Mesenchymal stem cell (in vitro differentiated cells and primary cell): Measurements from ENCODE around the gene POU6F1.
"Not testable (repeated sequence)": the region's sequence is repeated elsewhere in the genome, so short reads cannot be mapped to it uniquely, and the experiment has no call there.

Source experiments
- DNase-seq: peaks from one replicate; pipeline ENCODE4 v3.0.0-alpha.2; 2013
- H2AFZ ChIP-seq: one replicate; pipeline ENCODE4 v1.6.1; 2013; ENCODE audit warnings: low read depth, mild to moderate bottlenecking, control low read depth, inconsistent platforms, low read length, moderate library complexity
- H2AK5ac ChIP-seq: 2 replicates; pipeline ENCODE4 v1.6.1; 2013; ENCODE audit warnings: low read length, moderate library complexity, mild to moderate bottlenecking, inconsistent platforms; ENCODE audit not compliant: severe bottlenecking
- H2BK120ac ChIP-seq: one replicate; pipeline ENCODE4 v1.6.1; 2013; ENCODE audit warnings: low read depth, mild to moderate bottlenecking, inconsistent platforms, low read length, moderate library complexity
- H2BK12ac ChIP-seq, 2 experiments: one replicate each; pipeline ENCODE4 v1.6.1; 2013; ENCODE audit warnings: inconsistent platforms in 2 of 2, low read length in 2 of 2, mild to moderate bottlenecking in 2 of 2, moderate library complexity in 2 of 2, control low read depth in 1 of 2
- H2BK15ac ChIP-seq: one replicate; pipeline ENCODE4 v1.6.1; 2013; ENCODE audit warnings: mild to moderate bottlenecking, low read depth, inconsistent platforms; ENCODE audit not compliant: poor library complexity, severe bottlenecking
- H2BK5ac ChIP-seq: 2 replicates; pipeline ENCODE4 v1.6.1; 2013; ENCODE audit warnings: low read depth, mild to moderate bottlenecking, low read length, control low read depth, inconsistent platforms; ENCODE audit not compliant: poor library complexity, severe bottlenecking
- H3K14ac ChIP-seq, 2 experiments: one replicate each; pipeline ENCODE4 v1.6.1; 2013; ENCODE audit warnings: inconsistent platforms in 2 of 2, low read length in 2 of 2, control low read depth in 1 of 2, mild to moderate bottlenecking in 1 of 2, moderate library complexity in 1 of 2
- H3K18ac ChIP-seq, 2 experiments: one replicate each; pipeline ENCODE4 v1.6.1; 2013; ENCODE audit warnings: inconsistent platforms in 2 of 2, low read length in 2 of 2, control low read depth in 1 of 2, low read depth in 1 of 2, mild to moderate bottlenecking in 1 of 2
- H3K23ac ChIP-seq, 2 experiments: one replicate each; pipeline ENCODE4 v1.6.1; 2013; ENCODE audit warnings: inconsistent platforms in 2 of 2, low read length in 2 of 2, mild to moderate bottlenecking in 2 of 2, moderate library complexity in 2 of 2, control low read depth in 1 of 2
- H3K27ac ChIP-seq: 2 replicates; pipeline ENCODE4 v1.5.1; 2013; ENCODE audit warnings: mild to moderate bottlenecking, moderate library complexity, low read length, control low read depth, inconsistent platforms; ENCODE audit not compliant: poor library complexity, severe bottlenecking
- H3K27me3 ChIP-seq, 2 experiments: 2 replicates each; pipeline versions ENCODE4 v1.6.1 to v1.7.0; 2013; ENCODE audit warnings: low read length in 2 of 2, mild to moderate bottlenecking in 2 of 2, moderate library complexity in 2 of 2, control low read depth in 1 of 2, inconsistent platforms in 1 of 2; ENCODE audit not compliant: control insufficient read depth in 1 of 2, insufficient read depth in 1 of 2
- H3K36me3 ChIP-seq, 2 experiments: 2 replicates each; pipeline versions ENCODE4 v1.6.1 to v1.7.0; 2013; ENCODE audit warnings: low read length in 2 of 2, control low read depth in 1 of 2, inconsistent platforms in 1 of 2, low read depth in 1 of 2, mild to moderate bottlenecking in 1 of 2; ENCODE audit not compliant: insufficient read depth in 2 of 2, control insufficient read depth in 1 of 2
- H3K4ac ChIP-seq, 2 experiments: one replicate each; pipeline ENCODE4 v1.6.1; 2013; ENCODE audit warnings: inconsistent platforms in 2 of 2, low read length in 2 of 2, mild to moderate bottlenecking in 2 of 2, moderate library complexity in 2 of 2, control low read depth in 1 of 2, low read depth in 1 of 2
- H3K4me1 ChIP-seq: 2 replicates; pipeline ENCODE4 v1.6.1; 2013; ENCODE audit warnings: low read depth, low read length, control low read depth; ENCODE audit not compliant: control insufficient read depth, insufficient read depth
- H3K4me2 ChIP-seq: 2 replicates; pipeline ENCODE4 v1.6.1; 2013; ENCODE audit warnings: low read length, mild to moderate bottlenecking, inconsistent platforms; ENCODE audit not compliant: poor library complexity, severe bottlenecking
- H3K4me3 ChIP-seq, 2 experiments: 2 replicates each; pipeline versions ENCODE4 v1.5.1 to v1.7.0; 2013; ENCODE audit warnings: low read length in 2 of 2, mild to moderate bottlenecking in 2 of 2, control low read depth in 1 of 2, low read depth in 1 of 2; ENCODE audit not compliant: insufficient read depth in 1 of 2
- H3K79me1 ChIP-seq: replicated peaks from 2 replicates; pipeline ENCODE4 v1.6.1; 2013; ENCODE audit warnings: mild to moderate bottlenecking, control low read depth, low read length, inconsistent platforms; ENCODE audit not compliant: poor library complexity, severe bottlenecking
- H3K9ac ChIP-seq: 2 replicates; pipeline ENCODE4 v1.7.0; 2013; ENCODE audit warnings: mild to moderate bottlenecking, low read length, moderate library complexity
- H3K9me3 ChIP-seq: 2 replicates; pipeline ENCODE4 v1.7.0; 2013; ENCODE audit warnings: mild to moderate bottlenecking, low read length; ENCODE audit not compliant: control insufficient read depth
- H4K8ac ChIP-seq: one replicate; pipeline ENCODE4 v1.6.1; 2013; ENCODE audit warnings: inconsistent platforms, mild to moderate bottlenecking, low read length, moderate library complexity
- H4K91ac ChIP-seq: one replicate; pipeline ENCODE4 v1.6.1; 2013; ENCODE audit warnings: mild to moderate bottlenecking, low read length, inconsistent platforms
- WGBS: methylation state at CpG from one replicate; pipeline ENCODE4 v1.1.7; 2013; ENCODE audit warnings: mixed read lengths; 5-methylcytosine and 5-hydroxymethylcytosine counted together

POU6F1 gene

GRCh38 chr12:51224625-51225024 is 6.8 kb upstream of the POU6F1 start:
- Histone ChIP-seq H4K8ac (no peak overlapping the region), H2AFZ (no peak overlapping the region), H2BK12ac (no peak overlapping the region), H3K23ac (no peak overlapping the region), H2BK120ac (no peak overlapping the region), H3K27ac (no peak overlapping the region), H4K91ac (no peak overlapping the region), H2BK15ac (no peak overlapping the region), H3K14ac (no peak overlapping the region), H3K18ac (no peak overlapping the region), H3K4me2 (no peak overlapping the region), H3K4me1 (no peaks in the 10 kb centered on the region), H3K27me3 (no peaks in the 10 kb centered on the region), H3K36me3 (no peaks in the 10 kb centered on the region), H3K9ac (no peak overlapping the region), H3K4ac (no peak overlapping the region), H2BK5ac (no peak overlapping the region), H3K4me3 (no peak overlapping the region), H3K79me1 (no peaks in the 10 kb centered on the region), H2AK5ac (no peak overlapping the region), H3K9me3 (no peaks in the 10 kb centered on the region)
- WGBS = 94% methylated on average over 3 of the region's 3 CpGs
- no peak for DNase-seq

GRCh38 chr12:51222461-51222860 is 4.6 kb upstream of the POU6F1 start:
- Histone ChIP-seq H3K27me3 (no peaks in the 10 kb centered on the region), H3K14ac (no peak overlapping the region), H3K4me2 (no peak overlapping the region), H2AK5ac (no peak overlapping the region), H4K91ac (no peak overlapping the region), H2BK15ac (no peak overlapping the region), H2BK12ac (no peak overlapping the region), H3K4ac (no peak overlapping the region), H3K36me3 (no peaks in the 10 kb centered on the region), H2AFZ (no peak overlapping the region), H3K23ac (no peak overlapping the region), H3K4me3 (no peak overlapping the region), H2BK120ac (no peak overlapping the region), H4K8ac (no peak overlapping the region), H3K9me3 (no peaks in the 10 kb centered on the region), H3K9ac (no peak overlapping the region), H3K27ac (no peak overlapping the region), H3K18ac (no peak overlapping the region), H3K4me1 (peaks cover 5% of the 10 kb centered on the region), H3K79me1 (no peaks in the 10 kb centered on the region), H2BK5ac (no peak overlapping the region)
- DNase-seq = no peak
- 93% methylated on average over 7 of the region's 7 CpGs for WGBS

GRCh38 chr12:51219857-51220256 is 2.0 kb upstream of the POU6F1 start:
- not testable (repeated sequence) for H2BK15ac ChIP-seq, H2AFZ ChIP-seq, DNase-seq, H3K36me3 ChIP-seq, H2AK5ac ChIP-seq, H3K27ac ChIP-seq, H3K9ac ChIP-seq, H3K14ac ChIP-seq, H3K9me3 ChIP-seq, H3K4me3 ChIP-seq, H4K91ac ChIP-seq, H3K18ac ChIP-seq, H3K4ac ChIP-seq, H3K4me1 ChIP-seq, H3K4me2 ChIP-seq, H2BK12ac ChIP-seq, H2BK120ac ChIP-seq, H2BK5ac ChIP-seq, H3K27me3 ChIP-seq, H3K23ac ChIP-seq, H4K8ac ChIP-seq, H3K79me1 ChIP-seq
- 95% methylated on average over 7 of the region's 12 CpGs for WGBS

- H3K4me1 ChIP-seq = peaks cover 7% of the 10 kb centered on the region
- H3K23ac ChIP-seq = no peak overlapping the region
- no peak overlapping the region for H2BK15ac ChIP-seq
- H2BK12ac ChIP-seq = no peak overlapping the region
- 90% methylated on average over 5 of the region's 5 CpGs for WGBS
- no peak overlapping the region for H3K4me2 ChIP-seq
- peak overlapping the region in 1 of 2 experiments; percentile 92 for H3K4me3 ChIP-seq
- no peaks in the 10 kb centered on the region for H3K9me3 ChIP-seq
- no peak overlapping the region for H2AFZ ChIP-seq
- no peak overlapping the region for H2AK5ac ChIP-seq
- no peak overlapping the region for H3K18ac ChIP-seq
- no peak overlapping the region for H3K14ac ChIP-seq
- no peaks in the 10 kb centered on the region for H3K79me1 ChIP-seq
- no peak overlapping the region for H4K8ac ChIP-seq
- H3K27ac ChIP-seq = no peak overlapping the region
- H3K36me3 ChIP-seq = no peaks in the 10 kb centered on the region
- H3K27me3 ChIP-seq = no peaks in the 10 kb centered on the region
- H3K9ac ChIP-seq = peak overlapping the region; percentile 95
- no peak for DNase-seq
- H4K91ac ChIP-seq = no peak overlapping the region
- no peak overlapping the region for H2BK5ac ChIP-seq
- no peak overlapping the region for H2BK120ac ChIP-seq
- H3K4ac ChIP-seq = no peak overlapping the region
Measured at GRCh38 chr12:51219322-51219721, 1.5 kb upstream of the POU6F1 start.
